Stimulated activated naive B cell treated with anti-CD40 and anti-IgM and Interleukin-4, amounts not matched to agents 10 μg/mL and 1 μg/mL and 100 μg/mL, for 72 hours (primary cell): ENCODE data around the gene CREG1.
"Not testable (repeated sequence)": the region's sequence is repeated elsewhere in the genome, so short reads cannot be mapped to it uniquely, and the experiment has no call there.

ENCODE experiments used
- ATAC-seq, 2 donors: fragments of 150-1000 bp; cut with Tn5 transposase; replicated peaks; 2 replicates each; pipeline ENCODE4 v1.10.0; 2021; ENCODE audit warnings: moderate library complexity in 1 of 2
- DNase-seq: peaks from one replicate; pipeline ENCODE4 v3.0.0; 2021
- H3K27ac Mint-ChIP-seq: one replicate; pipeline ENCODE4 v1.8.0; 2022; ENCODE audit warnings: mild to moderate bottlenecking, mixed read lengths
- H3K27me3 Mint-ChIP-seq, 2 donors: one replicate each; pipeline ENCODE4 v1.8.0; 2022; ENCODE audit warnings: mixed read lengths in 2 of 2
- H3K36me3 Mint-ChIP-seq, 2 donors: one replicate each; pipeline ENCODE4 v1.8.0; 2022; ENCODE audit warnings: mixed read lengths in 2 of 2, mild to moderate bottlenecking in 1 of 2
- H3K4me1 Mint-ChIP-seq, 2 donors: one replicate each; pipeline ENCODE4 v1.8.0; 2022; ENCODE audit warnings: mixed read lengths in 2 of 2, mild to moderate bottlenecking in 1 of 2
- H3K4me3 Mint-ChIP-seq, 2 donors: one replicate each; pipeline ENCODE4 v1.8.0; 2022; ENCODE audit warnings: mild to moderate bottlenecking in 2 of 2, mixed read lengths in 2 of 2, moderate library complexity in 1 of 2
- H3K9me3 Mint-ChIP-seq, 2 donors: one replicate each; pipeline ENCODE4 v1.8.0; 2022; ENCODE audit warnings: mixed read lengths in 2 of 2, mild to moderate bottlenecking in 1 of 2

CREG1 gene

GRCh38 chr1:167578939-167579521 is 25.5 kb upstream of the CREG1 start:
- ATAC-seq (no peak), DNase-seq (no peak)
- no peak overlapping the region for H3K27ac Mint-ChIP-seq

GRCh38 chr1:167575649-167576048 is 22.1 kb upstream of the CREG1 start:
- no peaks in the 10 kb centered on the region for H3K9me3 Mint-ChIP-seq
- H3K27ac Mint-ChIP-seq = no peak overlapping the region
- no peak for ATAC-seq
- peaks cover 0 to 1% of the 10 kb centered on the region in 2 donors for H3K36me3 Mint-ChIP-seq
- H3K27me3 Mint-ChIP-seq = no peaks in the 10 kb centered on the region
- no peaks in the 10 kb centered on the region for H3K4me1 Mint-ChIP-seq
- DNase-seq = no peak
- no peak overlapping the region for H3K4me3 Mint-ChIP-seq

More at GRCh38 chr1:167578939-167579521, 25.5 kb upstream of the CREG1 start:
- Mint-ChIP-seq H3K36me3 (peaks cover 0 to 1% of the 10 kb centered on the region in 2 donors), H3K9me3 (no peaks in the 10 kb centered on the region), H3K27me3 (no peaks in the 10 kb centered on the region), H3K4me1 (peaks cover 0 to 2% of the 10 kb centered on the region in 2 donors), H3K4me3 (no peak overlapping the region)

- no peak for ATAC-seq
- Mint-ChIP-seq H3K9me3 (no peaks in the 10 kb centered on the region), H3K27me3 (peaks cover 0 to 8% of the 10 kb centered on the region in 2 donors), H3K27ac (no peak overlapping the region), H3K4me1 (peaks cover 0 to 8% of the 10 kb centered on the region in 2 donors), H3K4me3 (no peak overlapping the region), H3K36me3 (peaks cover 0 to 1% of the 10 kb centered on the region in 2 donors)
- DNase-seq = no peak
These were observed 19.5 kb upstream of the CREG1 start for GRCh38 chr1:167573035-167573434.

- H3K9me3 Mint-ChIP-seq = not testable (repeated sequence)
These were observed 17.1 kb upstream of the CREG1 start for GRCh38 chr1:167570712-167571111.

GRCh38 chr1:167567663-167568062 is 14.1 kb upstream of the CREG1 start:
- no peaks in the 10 kb centered on the region for H3K36me3 Mint-ChIP-seq
- no peak overlapping the region for H3K27ac Mint-ChIP-seq
- DNase-seq = no peak
- peaks cover 18 to 38% of the 10 kb centered on the region in 2 donors for H3K4me1 Mint-ChIP-seq
- ATAC-seq = no peak
- H3K9me3 Mint-ChIP-seq = no peaks in the 10 kb centered on the region
- peaks cover 0 to 12% of the 10 kb centered on the region in 2 donors for H3K27me3 Mint-ChIP-seq
- no peak overlapping the region for H3K4me3 Mint-ChIP-seq

More at GRCh38 chr1:167570712-167571111, 17.1 kb upstream of the CREG1 start:
- H3K36me3 Mint-ChIP-seq, H3K4me3 Mint-ChIP-seq, DNase-seq, ATAC-seq, H3K27ac Mint-ChIP-seq: not testable (repeated sequence)
- H3K4me1 Mint-ChIP-seq = peaks cover 10 to 31% of the 10 kb centered on the region in 2 donors
- peaks cover 0 to 12% of the 10 kb centered on the region in 2 donors for H3K27me3 Mint-ChIP-seq

- H3K9me3 Mint-ChIP-seq = no peaks in the 10 kb centered on the region
- H3K36me3 Mint-ChIP-seq = no peaks in the 10 kb centered on the region
- no peak overlapping the region for H3K4me3 Mint-ChIP-seq
- H3K27me3 Mint-ChIP-seq = peaks cover 0 to 12% of the 10 kb centered on the region in 2 donors
- no peak for DNase-seq
- ATAC-seq = no peak
- no peak overlapping the region for H3K27ac Mint-ChIP-seq
- H3K4me1 Mint-ChIP-seq = peaks cover 18 to 38% of the 10 kb centered on the region in 2 donors
These were observed 13.2 kb upstream of the CREG1 start for GRCh38 chr1:167566766-167567165.

GRCh38 chr1:167565922-167566321 is 12.4 kb upstream of the CREG1 start:
- Mint-ChIP-seq H3K27ac (no peak overlapping the region), H3K4me3 (no peak overlapping the region), H3K9me3 (no peaks in the 10 kb centered on the region), H3K27me3 (peaks cover 4 to 12% of the 10 kb centered on the region in 2 donors), H3K4me1 (peaks cover 18 to 38% of the 10 kb centered on the region in 2 donors), H3K36me3 (no peaks in the 10 kb centered on the region)
- ATAC-seq (peak; percentile 83), DNase-seq (no peak)

GRCh38 chr1:167564612-167565270 is 11.2 kb upstream of the CREG1 start:
- Mint-ChIP-seq H3K4me1 (peaks cover 18 to 38% of the 10 kb centered on the region in 2 donors), H3K27me3 (peaks cover 11 to 12% of the 10 kb centered on the region in 2 donors), H3K36me3 (no peaks in the 10 kb centered on the region), H3K9me3 (no peaks in the 10 kb centered on the region), H3K4me3 (no peak overlapping the region), H3K27ac (no peak overlapping the region)
- ATAC-seq (peak in 1 of 2 donors; percentile 12), DNase-seq (no peak)

- DNase-seq (no peak), ATAC-seq (peak in 1 of 2 donors; percentile 19)
- H3K27me3 Mint-ChIP-seq = peaks cover 9 to 11% of the 10 kb centered on the region in 2 donors
- H3K27ac Mint-ChIP-seq = no peak overlapping the region
- H3K4me1 Mint-ChIP-seq = peaks cover 18 to 33% of the 10 kb centered on the region in 2 donors
- no peak overlapping the region for H3K4me3 Mint-ChIP-seq
- no peaks in the 10 kb centered on the region for H3K9me3 Mint-ChIP-seq
- H3K36me3 Mint-ChIP-seq = no peaks in the 10 kb centered on the region
These were observed 10.2 kb upstream of the CREG1 start for GRCh38 chr1:167563579-167564246.

GRCh38 chr1:167562702-167563101 is 9.1 kb upstream of the CREG1 start:
- DNase-seq (no peak), ATAC-seq (no peak)
- peaks cover 17 to 26% of the 10 kb centered on the region in 2 donors for H3K4me1 Mint-ChIP-seq
- H3K36me3 Mint-ChIP-seq = no peaks in the 10 kb centered on the region
- no peak overlapping the region for H3K27ac Mint-ChIP-seq
- no peak overlapping the region for H3K4me3 Mint-ChIP-seq
- no peaks in the 10 kb centered on the region for H3K9me3 Mint-ChIP-seq
- H3K27me3 Mint-ChIP-seq = peaks cover 9 to 11% of the 10 kb centered on the region in 2 donors

- no peaks in the 10 kb centered on the region for H3K9me3 Mint-ChIP-seq
- H3K27me3 Mint-ChIP-seq = peaks cover 9 to 11% of the 10 kb centered on the region in 2 donors
- no peak overlapping the region for H3K27ac Mint-ChIP-seq
- peaks cover 16 to 17% of the 10 kb centered on the region in 2 donors for H3K4me1 Mint-ChIP-seq
- H3K4me3 Mint-ChIP-seq = no peak overlapping the region
- DNase-seq = no peak
- ATAC-seq = no peak
- no peaks in the 10 kb centered on the region for H3K36me3 Mint-ChIP-seq
These were observed 8.2 kb upstream of the CREG1 start for GRCh38 chr1:167561753-167562152.

- Mint-ChIP-seq H3K36me3 (no peaks in the 10 kb centered on the region), H3K27me3 (peaks cover 5 to 7% of the 10 kb centered on the region in 2 donors), H3K4me1 (peaks cover 14 to 27% of the 10 kb centered on the region in 2 donors), H3K27ac (no peak overlapping the region), H3K4me3 (no peak overlapping the region), H3K9me3 (no peaks in the 10 kb centered on the region)
- ATAC-seq = peak; percentile 10 to 18
- peak; percentile 41 for DNase-seq
These were observed 2.6 kb upstream of the CREG1 start for GRCh38 chr1:167555971-167556714.

GRCh38 chr1:167555072-167555471 is 1.5 kb upstream of the CREG1 start:
- H3K4me1 Mint-ChIP-seq = peaks cover 20 to 27% of the 10 kb centered on the region in 2 donors
- H3K27ac Mint-ChIP-seq, H3K4me3 Mint-ChIP-seq: not testable (repeated sequence)

More at GRCh38 chr1:167555072-167555471, 1.5 kb upstream of the CREG1 start:
- H3K36me3 Mint-ChIP-seq, H3K9me3 Mint-ChIP-seq, ATAC-seq, DNase-seq, H3K27me3 Mint-ChIP-seq: not testable (repeated sequence)
